ENCODE measurements around the gene TSEN54. TPM values are rescaled to one million over a fixed set of nuclear protein-coding genes. Genes with fewer than 3 reads are reported as not detected.

Gene TSEN54
- total and polyA plus RNA-seq, 2 donors: 36.3 to 91.0 TPM

GRCh38 chr17:75512926-75513640 is 3.2 kb upstream of the TSEN54 start:
- Histone ChIP-seq H3K27me3 (ENCODE audit: control insufficient read depth in 2 of 2, insufficient read depth in 1 of 2, low read length in 1 of 2) (peaks cover 6 to 27% of the 10 kb centered on the region in 2 donors), H3K27ac (ENCODE audit: low read depth in 1 of 2, low read length in 1 of 2) (no peak overlapping the region), H3K9me3 (ENCODE audit: control insufficient read depth in 2 of 2, insufficient read depth in 1 of 2, low read length in 1 of 2) (no peaks in the 10 kb centered on the region), H3K36me3 (ENCODE audit: control insufficient read depth in 2 of 2, insufficient read depth in 2 of 2, low read length in 1 of 2) (no peaks in the 10 kb centered on the region), H3K4me3 (ENCODE audit: low read length in 2 of 2) (no peak overlapping the region), H3K4me1 (ENCODE audit: control insufficient read depth in 2 of 2, insufficient read depth in 2 of 2, low read length in 2 of 2) (peaks cover 18 to 29% of the 10 kb centered on the region in 2 donors)
- DNase-seq (ENCODE audit: low read depth in 6 of 9, low spot score in 9 of 9): no peak
- 86% methylated on average over 10 of the region's 10 CpGs for WGBS

GRCh38 chr17:75513641-75514000 is 2.7 kb upstream of the TSEN54 start:
- H3K27ac ChIP-seq (ENCODE audit: low read depth in 1 of 2, low read length in 1 of 2): no peak overlapping the region
- no peak for DNase-seq (ENCODE audit: low read depth in 6 of 9, low spot score in 9 of 9)
- 97% methylated on average over 17 of the region's 17 CpGs for WGBS
- peaks cover 6 to 27% of the 10 kb centered on the region in 2 donors for H3K27me3 ChIP-seq (ENCODE audit: control insufficient read depth in 2 of 2, insufficient read depth in 1 of 2, low read length in 1 of 2)
- H3K4me3 ChIP-seq (ENCODE audit: low read length in 2 of 2): no peak overlapping the region
- H3K9me3 ChIP-seq (ENCODE audit: control insufficient read depth in 2 of 2, insufficient read depth in 1 of 2, low read length in 1 of 2): no peaks in the 10 kb centered on the region
- H3K36me3 ChIP-seq (ENCODE audit: control insufficient read depth in 2 of 2, insufficient read depth in 2 of 2, low read length in 1 of 2): no peaks in the 10 kb centered on the region
- H3K4me1 ChIP-seq (ENCODE audit: control insufficient read depth in 2 of 2, insufficient read depth in 2 of 2, low read length in 2 of 2): peaks cover 23 to 34% of the 10 kb centered on the region in 2 donors

GRCh38 chr17:75514299-75514918 is 1.9 kb upstream of the TSEN54 start:
- no peak for DNase-seq (ENCODE audit: low read depth in 6 of 9, low spot score in 9 of 9)
- peaks cover 6 to 27% of the 10 kb centered on the region in 2 donors for H3K27me3 ChIP-seq (ENCODE audit: control insufficient read depth in 2 of 2, insufficient read depth in 1 of 2, low read length in 1 of 2)
- H3K27ac ChIP-seq (ENCODE audit: low read depth in 1 of 2, low read length in 1 of 2): no peak overlapping the region
- H3K4me3 ChIP-seq (ENCODE audit: low read length in 2 of 2): peak overlapping the region; percentile 59 to 93
- H3K9me3 ChIP-seq (ENCODE audit: control insufficient read depth in 2 of 2, insufficient read depth in 1 of 2, low read length in 1 of 2): no peaks in the 10 kb centered on the region
- peaks cover 0 to 5% of the 10 kb centered on the region in 2 donors for H3K36me3 ChIP-seq (ENCODE audit: control insufficient read depth in 2 of 2, insufficient read depth in 2 of 2, low read length in 1 of 2)
- WGBS: 62% methylated on average over 15 of the region's 15 CpGs
- H3K4me1 ChIP-seq (ENCODE audit: control insufficient read depth in 2 of 2, insufficient read depth in 2 of 2, low read length in 2 of 2): peaks cover 27 to 40% of the 10 kb centered on the region in 2 donors

- H3K4me3 ChIP-seq (ENCODE audit: low read length in 2 of 2): peak overlapping the region; percentile 59 to 93
- H3K27ac ChIP-seq (ENCODE audit: low read depth in 1 of 2, low read length in 1 of 2): no peak overlapping the region
- H3K9me3 ChIP-seq (ENCODE audit: control insufficient read depth in 2 of 2, insufficient read depth in 1 of 2, low read length in 1 of 2): no peaks in the 10 kb centered on the region
- peaks cover 6 to 27% of the 10 kb centered on the region in 2 donors for H3K27me3 ChIP-seq (ENCODE audit: control insufficient read depth in 2 of 2, insufficient read depth in 1 of 2, low read length in 1 of 2)
- H3K36me3 ChIP-seq (ENCODE audit: control insufficient read depth in 2 of 2, insufficient read depth in 2 of 2, low read length in 1 of 2): peaks cover 3 to 5% of the 10 kb centered on the region in 2 donors
- WGBS: 1% methylated on average over 50 of the region's 50 CpGs
- H3K4me1 ChIP-seq (ENCODE audit: control insufficient read depth in 2 of 2, insufficient read depth in 2 of 2, low read length in 2 of 2): peaks cover 27 to 40% of the 10 kb centered on the region in 2 donors
- no peak for DNase-seq (ENCODE audit: low read depth in 6 of 9, low spot score in 9 of 9)
Measured at GRCh38 chr17:75514919-75515495, 1.3 kb upstream of the TSEN54 start.

- Histone ChIP-seq H3K27me3 (ENCODE audit: control insufficient read depth in 2 of 2, insufficient read depth in 1 of 2, low read length in 1 of 2) (peaks cover 6 to 27% of the 10 kb centered on the region in 2 donors), H3K27ac (ENCODE audit: low read depth in 1 of 2, low read length in 1 of 2) (peak within 1 kb of the TSS; percentile 53 to 77), H3K4me3 (ENCODE audit: low read length in 2 of 2) (peak within 1 kb of the TSS; percentile 59 to 93), H3K9me3 (ENCODE audit: control insufficient read depth in 2 of 2, insufficient read depth in 1 of 2, low read length in 1 of 2) (no peaks in the 10 kb centered on the region), H3K36me3 (ENCODE audit: control insufficient read depth in 2 of 2, insufficient read depth in 2 of 2, low read length in 1 of 2) (peaks cover 4 to 7% of the 10 kb centered on the region in 2 donors), H3K4me1 (ENCODE audit: control insufficient read depth in 2 of 2, insufficient read depth in 2 of 2, low read length in 2 of 2) (peaks cover 27 to 40% of the 10 kb centered on the region in 2 donors)
- under 1% methylated on average over 77 of the region's 78 CpGs for WGBS
- DNase-seq (ENCODE audit: low read depth in 6 of 9, low spot score in 9 of 9): peak; percentile 51 to 89 (median 73)
Measured at GRCh38 chr17:75515496-75516254, 653 bp upstream of the TSEN54 start, which contains the start of gene CASKIN2. TSS of gene CASKIN2 (minus strand) at chr17:75515537. CDS start at chr17:75513804, 1,733 bp downstream.

GRCh38 chr17:75516619-75517296 is 430 bp downstream of the TSEN54 start:
- Histone ChIP-seq H3K27ac (ENCODE audit: low read depth in 1 of 2, low read length in 1 of 2) (peak overlapping the region in 1 of 2 donors; percentile 78), H3K9me3 (ENCODE audit: control insufficient read depth in 2 of 2, insufficient read depth in 1 of 2, low read length in 1 of 2) (no peaks in the 10 kb centered on the region), H3K36me3 (ENCODE audit: control insufficient read depth in 2 of 2, insufficient read depth in 2 of 2, low read length in 1 of 2) (peaks cover 13 to 15% of the 10 kb centered on the region in 2 donors), H3K27me3 (ENCODE audit: control insufficient read depth in 2 of 2, insufficient read depth in 1 of 2, low read length in 1 of 2) (peaks cover 6 to 27% of the 10 kb centered on the region in 2 donors), H3K4me3 (ENCODE audit: low read length in 2 of 2) (peak overlapping the region; percentile 60 to 93), H3K4me1 (ENCODE audit: control insufficient read depth in 2 of 2, insufficient read depth in 2 of 2, low read length in 2 of 2) (peaks cover 27 to 40% of the 10 kb centered on the region in 2 donors)
- WGBS: under 1% methylated on average over 65 of the region's 65 CpGs
- DNase-seq (ENCODE audit: low read depth in 6 of 9, low spot score in 9 of 9): peak in 2 of 9 donors; percentile 48

- no peak for DNase-seq (ENCODE audit: low read depth in 6 of 9, low spot score in 9 of 9)
- Histone ChIP-seq H3K36me3 (ENCODE audit: control insufficient read depth in 2 of 2, insufficient read depth in 2 of 2, low read length in 1 of 2) (peaks cover 20 to 21% of the 10 kb centered on the region in 2 donors), H3K27ac (ENCODE audit: low read depth in 1 of 2, low read length in 1 of 2) (peak overlapping the region in 1 of 2 donors; percentile 47), H3K4me1 (ENCODE audit: control insufficient read depth in 2 of 2, insufficient read depth in 2 of 2, low read length in 2 of 2) (peaks cover 27 to 40% of the 10 kb centered on the region in 2 donors), H3K9me3 (ENCODE audit: control insufficient read depth in 2 of 2, insufficient read depth in 1 of 2, low read length in 1 of 2) (no peaks in the 10 kb centered on the region), H3K27me3 (ENCODE audit: control insufficient read depth in 2 of 2, insufficient read depth in 1 of 2, low read length in 1 of 2) (peaks cover 6 to 27% of the 10 kb centered on the region in 2 donors), H3K4me3 (ENCODE audit: low read length in 2 of 2) (peak overlapping the region; percentile 60 to 93)
- WGBS: 45% methylated on average over 10 of the region's 10 CpGs
Measured at GRCh38 chr17:75517297-75517865, 1.1 kb downstream of the TSEN54 start.

- peak in 5 of 9 donors; percentile 38 to 83 (median 40) for DNase-seq (ENCODE audit: low read depth in 6 of 9, low spot score in 9 of 9)
- peak overlapping the region in 1 of 2 donors; percentile 23 for H3K4me3 ChIP-seq (ENCODE audit: low read length in 2 of 2)
- peaks cover 6 to 27% of the 10 kb centered on the region in 2 donors for H3K27me3 ChIP-seq (ENCODE audit: control insufficient read depth in 2 of 2, insufficient read depth in 1 of 2, low read length in 1 of 2)
- peaks cover 20 to 21% of the 10 kb centered on the region in 2 donors for H3K36me3 ChIP-seq (ENCODE audit: control insufficient read depth in 2 of 2, insufficient read depth in 2 of 2, low read length in 1 of 2)
- 12% methylated on average over 3 of the region's 3 CpGs for WGBS
- H3K27ac ChIP-seq (ENCODE audit: low read depth in 1 of 2, low read length in 1 of 2): peak overlapping the region; percentile 14 to 62
- no peaks in the 10 kb centered on the region for H3K9me3 ChIP-seq (ENCODE audit: control insufficient read depth in 2 of 2, insufficient read depth in 1 of 2, low read length in 1 of 2)
- peaks cover 27 to 40% of the 10 kb centered on the region in 2 donors for H3K4me1 ChIP-seq (ENCODE audit: control insufficient read depth in 2 of 2, insufficient read depth in 2 of 2, low read length in 2 of 2)
Measured at GRCh38 chr17:75518201-75518600, 1.9 kb downstream of the TSEN54 start.

All from thymus (tissue), 11 donors.